Mucosa of descending colon (tissue), 3 donors: ENCODE measurements around the gene CCDC102B. TPM values are rescaled to one million over a fixed set of nuclear protein-coding genes. Genes with fewer than 3 reads are reported as not detected.
"Not testable (repeated sequence)": the region's sequence is repeated elsewhere in the genome, so short reads cannot be mapped to it uniquely, and the experiment has no call there.

ENCODE experiments used
- ATAC-seq: fragments of 200-7000 bp; cut with Tn5 transposase; one replicate; pipeline ENCODE4 v1.9.1; 2020; ENCODE audit warnings: mild to moderate bottlenecking, moderate library complexity
- DNase-seq, 3 donors: peaks; one replicate each; pipeline ENCODE4 v3.0.0-alpha.2; 2020
- H3K36me3 ChIP-seq: fragments of 200-600 bp; one replicate; pipeline ENCODE4 v1.8.0; 2021; ENCODE audit warnings: low read depth, mild to moderate bottlenecking
- H3K4me1 ChIP-seq: fragments of 200-600 bp; one replicate; pipeline ENCODE4 v1.8.0; 2021; ENCODE audit warnings: low read depth, mild to moderate bottlenecking
- H3K4me3 ChIP-seq: fragments of 200-600 bp; one replicate; pipeline ENCODE4 v1.8.0; 2021; ENCODE audit warnings: mild to moderate bottlenecking
- H3K9me3 ChIP-seq: fragments of 200-600 bp; one replicate; pipeline ENCODE4 v1.8.0; 2021; ENCODE audit warnings: mild to moderate bottlenecking
- CTCF ChIP-seq: fragments of 200-600 bp; IDR thresholded peaks from one replicate; pipeline ENCODE4 v1.8.0; 2022; ENCODE audit warnings: antibody characterized with exemption, mild to moderate bottlenecking
- intact Hi-C, 2 donors: fragments of 100-400 bp; cut with DNase I in 1 of 2; cut with micrococcal nuclease in 1 of 2; formaldehyde crosslinking; loops; one replicate each; pipeline versions ENCODE4 v1.11.0 to v1.11.1; 2022; cut with DNase I, micrococcal nuclease
- total RNA-seq, 3 donors: library from RNA; stranded (reverse); fragmentation: NEBNext Ultra II Directional in 2 of 3; extraction: Animal tissue kit (Norgen Biotek cat#: 25700) in 2 of 3; gene quantifications; one replicate each; pipeline versions ENCODE4 v1.2.1 to v1.2.4, GENCODE V29; 2021 to 2023
- donor health status: DM: no; HTN: no; CAD: no; lungs with moderate emphysema.
- donor health status: DM: no; HTN: no; CAD: no.
- donor health status: DM: no; HTN: yes; CAD: no.

CCDC102B gene
- total RNA-seq, 3 donors from 2014 or later, result 3.0 to 4.5 (median 4.3) TPM

DNA sequence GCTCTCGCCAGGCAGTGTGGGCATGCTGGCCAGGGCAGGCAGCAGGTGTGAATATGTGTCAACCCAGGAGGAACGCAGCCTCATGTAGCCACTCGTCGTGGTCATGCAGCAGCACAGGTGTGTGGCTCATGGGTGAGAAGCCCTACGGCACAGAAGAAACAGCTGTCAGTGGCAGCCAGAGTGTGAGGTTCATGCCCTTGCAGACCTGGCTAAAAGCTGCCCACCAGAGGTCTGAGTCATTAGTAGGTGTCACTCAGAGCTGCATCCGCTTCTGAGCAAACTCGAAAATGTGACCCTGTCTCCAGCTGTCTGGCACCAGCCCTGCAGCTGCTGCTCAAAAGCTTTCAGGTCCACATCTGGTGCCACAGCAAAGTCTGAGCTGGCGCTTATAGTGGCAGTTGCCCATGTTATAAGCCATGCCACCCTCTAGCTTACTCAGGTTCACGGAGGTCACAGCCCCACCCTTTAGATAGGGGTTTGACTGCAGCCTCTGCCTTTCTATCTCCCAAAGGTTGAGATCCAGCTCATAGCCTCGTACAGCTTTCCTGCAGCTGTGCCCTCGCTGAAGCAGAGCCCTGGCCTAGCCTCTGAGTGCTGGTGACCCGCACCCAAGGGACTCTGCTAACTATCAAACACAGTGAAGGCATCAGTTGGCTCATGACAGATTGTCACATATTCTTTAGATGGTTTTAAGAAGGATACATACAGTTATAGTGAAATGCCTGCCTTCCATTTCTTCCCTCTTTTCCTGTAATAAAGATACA lies 195.0 kb downstream of the CCDC102B start:
- no peaks in the 10 kb centered on the region for H3K9me3 ChIP-seq
- H3K4me3 ChIP-seq, result no peak overlapping the region
- intact Hi-C loops, result no loop called here
- no peak for TF ChIP-seq CTCF
- ATAC-seq (no peak), DNase-seq (no peak)
- no peaks in the 10 kb centered on the region for H3K36me3 ChIP-seq
- H3K4me1 ChIP-seq, result no peaks in the 10 kb centered on the region

DNA sequence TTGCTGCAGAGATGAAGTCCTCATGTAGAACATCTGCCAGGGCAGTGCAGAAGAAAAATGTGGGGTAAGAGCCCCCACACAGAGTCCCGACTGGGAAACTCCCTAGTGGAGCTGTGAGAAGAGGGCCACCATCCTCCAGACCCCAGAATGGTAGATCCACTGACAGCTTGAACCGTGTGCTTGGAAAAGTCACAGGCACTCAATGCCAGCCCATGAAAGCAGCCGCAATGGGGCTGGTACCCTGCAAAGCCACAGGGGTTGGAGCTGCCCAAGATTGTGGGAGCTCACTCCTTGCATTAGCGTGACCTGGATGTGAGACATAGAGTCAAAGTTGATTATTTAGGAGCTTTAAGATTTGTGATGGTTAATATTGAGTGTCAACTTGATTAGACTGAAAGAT lies 197.8 kb downstream of the CCDC102B start:
- TF ChIP-seq CTCF, result no peak
- Histone ChIP-seq H3K36me3 (no peaks in the 10 kb centered on the region), H3K9me3 (no peaks in the 10 kb centered on the region), H3K4me3 (no peak overlapping the region), H3K4me1 (no peaks in the 10 kb centered on the region)
- intact Hi-C loops, result no loop called here
- DNase-seq, result no peak
- no peak for ATAC-seq

DNA sequence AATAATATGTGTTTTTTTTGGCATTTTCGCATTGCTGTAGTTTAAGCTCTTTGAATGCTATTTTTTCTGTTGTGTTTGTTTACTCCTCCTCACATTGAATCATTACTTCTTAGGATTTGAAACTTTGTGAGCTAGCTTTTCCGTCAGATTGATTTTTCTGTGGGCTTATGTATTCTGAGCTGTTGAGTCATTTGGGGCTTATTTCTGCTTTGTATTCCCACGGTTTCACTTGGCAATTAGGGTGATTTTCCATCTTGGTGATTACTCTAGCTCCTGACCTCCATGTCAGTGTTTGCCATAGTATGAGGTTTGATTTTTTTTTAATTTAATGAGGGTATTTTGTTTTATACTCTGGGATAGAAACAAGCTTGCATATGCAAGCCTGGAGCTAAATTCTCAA lies 200.0 kb downstream of the CCDC102B start:
- DNase-seq, result no peak
- H3K9me3 ChIP-seq, result no peaks in the 10 kb centered on the region
- H3K4me3 ChIP-seq, result no peak overlapping the region
- intact Hi-C loops, result no loop called here
- no peak for ATAC-seq
- no peak for TF ChIP-seq CTCF
- H3K36me3 ChIP-seq, result no peaks in the 10 kb centered on the region
- no peaks in the 10 kb centered on the region for H3K4me1 ChIP-seq

GRCh38 chr18:69000366-69000765 lies 202.5 kb downstream of the CCDC102B start:
- H3K36me3 ChIP-seq, result no peaks in the 10 kb centered on the region
- DNase-seq (no peak), ATAC-seq (no peak)
- no peak for TF ChIP-seq CTCF
- intact Hi-C loops, result no loop called here
- no peaks in the 10 kb centered on the region for H3K4me1 ChIP-seq
- H3K9me3 ChIP-seq, result no peaks in the 10 kb centered on the region
- H3K4me3 ChIP-seq, result no peak overlapping the region

GRCh38 chr18:69002233-69002632 lies 204.4 kb downstream of the CCDC102B start:
- intact Hi-C loops, result no loop called here
- no peak for ATAC-seq

DNA sequence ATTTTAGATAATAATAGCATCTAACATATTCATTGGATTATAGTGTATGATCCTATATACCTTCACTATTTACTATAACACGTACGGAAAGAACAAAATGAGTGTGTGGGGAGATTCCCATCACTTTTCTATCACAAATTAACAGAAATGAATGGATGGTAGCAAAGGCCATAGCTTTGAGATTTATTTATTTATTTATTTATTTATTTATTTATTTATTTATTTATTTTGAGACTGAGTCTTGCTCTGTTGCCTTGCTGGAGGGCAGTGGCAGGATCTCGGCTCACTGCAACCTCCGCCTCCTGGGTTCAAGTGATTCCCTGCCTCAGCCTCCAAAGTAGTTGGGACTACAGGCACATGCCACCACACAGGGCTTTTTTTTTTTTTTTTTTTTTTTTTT lies 208.3 kb downstream of the CCDC102B start:
- intact Hi-C loops, ATAC-seq, H3K36me3 ChIP-seq, H3K9me3 ChIP-seq, H3K4me3 ChIP-seq, H3K4me1 ChIP-seq, DNase-seq: not testable (repeated sequence)

More at GRCh38 chr18:69002233-69002632, 204.4 kb downstream of the CCDC102B start:
- no peak for DNase-seq
- no peak for TF ChIP-seq CTCF
- Histone ChIP-seq H3K9me3 (no peaks in the 10 kb centered on the region), H3K4me3 (no peak overlapping the region), H3K4me1 (no peaks in the 10 kb centered on the region), H3K36me3 (no peaks in the 10 kb centered on the region)
